IMR-90 (cell line): ENCODE measurements around the gene P3H1. TPM values are rescaled to one million over a fixed set of nuclear protein-coding genes. Genes with fewer than 3 reads are reported as not detected.

ENCODE experiments used
- ATAC-seq: fragments of 200-7000 bp; cut with Tn5 transposase; 2 replicates; pipeline ENCODE4 v1.9.1; 2020; ENCODE audit warnings: low read depth, mild to moderate bottlenecking, moderate library complexity
- BruUV-seq: library from RNA; stranded (reverse); fragments of 400-500 nt; replicated peaks from 2 replicates; lab custom pipeline; 2021; lab: Mats Ljungman, UMichigan
- CTCF ChIA-PET: fragments of 300-600 bp; formaldehyde crosslinking; extraction: SDS; loops from one replicate; lab custom pipeline; 2021; ENCODE audit warnings: antibody characterized with exemption; lab: Yijun Ruan, JAX
- POLR2A ChIA-PET: fragments of 300-600 bp; sonication (Branson Sonifier 250); formaldehyde crosslinking; loops from one replicate; lab custom pipeline; 2022; ENCODE audit warnings: antibody characterized with exemption; ENCODE audit not compliant: unreplicated experiment; lab: Charles Lee
- DNase-seq: peaks from one replicate; pipeline ENCODE4 v3.0.0; 2013
- H2AFZ ChIP-seq: replicated peaks from 2 replicates; pipeline ENCODE3; 2013; ENCODE audit warnings: low read length, mild to moderate bottlenecking; ENCODE audit not compliant: poor library complexity
- H2AK5ac ChIP-seq: 2 replicates; pipeline ENCODE4 v1.6.1; 2013; ENCODE audit warnings: low read depth, low read length, inconsistent platforms
- H2AK9ac ChIP-seq: replicated peaks from 2 replicates; pipeline ENCODE3; 2013; ENCODE audit warnings: mild to moderate bottlenecking, low read depth, low read length, moderate library complexity; ENCODE audit not compliant: poor library complexity
- H2BK120ac ChIP-seq: 2 replicates; pipeline ENCODE4 v1.6.1; 2013; ENCODE audit warnings: low read depth, low read length, inconsistent platforms
- H2BK15ac ChIP-seq: 3 replicates; pipeline ENCODE4 v1.6.1; 2013; ENCODE audit warnings: low read depth, low read length, inconsistent platforms
- H2BK20ac ChIP-seq: 2 replicates; pipeline ENCODE4 v1.6.1; 2013; ENCODE audit warnings: low read depth, mild to moderate bottlenecking, inconsistent platforms, low read length, moderate library complexity
- H2BK5ac ChIP-seq: 2 replicates; pipeline ENCODE4 v1.6.1; 2013; ENCODE audit warnings: mild to moderate bottlenecking, low read depth, low read length, inconsistent platforms; ENCODE audit not compliant: poor library complexity, severe bottlenecking
- H3K14ac ChIP-seq: replicated peaks from 2 replicates; pipeline ENCODE4 v1.6.1; 2013; ENCODE audit warnings: low read depth, low read length, inconsistent platforms
- H3K18ac ChIP-seq: 2 replicates; pipeline ENCODE4 v1.6.1; 2013; ENCODE audit warnings: low read depth, low read length, control low read depth
- H3K23ac ChIP-seq: 2 replicates; pipeline ENCODE4 v1.6.1; 2013; ENCODE audit warnings: low read depth, low read length, inconsistent platforms
- H3K27ac ChIP-seq: 2 replicates; pipeline ENCODE4 v1.5.1; 2013; ENCODE audit warnings: mild to moderate bottlenecking, control low read depth, low read length; ENCODE audit not compliant: insufficient read depth
- H3K27me3 ChIP-seq: 2 replicates; pipeline ENCODE4 v1.6.1; 2013; ENCODE audit warnings: low read length; ENCODE audit not compliant: control insufficient read depth, insufficient read depth
- H3K36me3 ChIP-seq: 2 replicates; pipeline ENCODE4 v1.6.1; 2013; ENCODE audit warnings: low read length, mixed read lengths; ENCODE audit not compliant: control insufficient read depth, insufficient read depth
- H3K4ac ChIP-seq: 2 replicates; pipeline ENCODE4 v1.6.1; 2013; ENCODE audit warnings: low read depth, low read length, inconsistent platforms
- H3K4me1 ChIP-seq: 2 replicates; pipeline ENCODE4 v1.6.1; 2013; ENCODE audit warnings: low read length, mixed read lengths; ENCODE audit not compliant: control insufficient read depth, insufficient read depth
- H3K4me2 ChIP-seq: 2 replicates; pipeline ENCODE4 v1.6.1; 2013; ENCODE audit warnings: low read depth, mild to moderate bottlenecking, control low read depth, low read length, moderate library complexity
- H3K4me3 ChIP-seq: 2 replicates; pipeline ENCODE4 v1.5.1; 2013; ENCODE audit warnings: low read depth, mild to moderate bottlenecking, control low read depth, low read length, moderate library complexity; ENCODE audit not compliant: insufficient read depth
- H3K56ac ChIP-seq: 2 replicates; pipeline ENCODE4 v1.6.1; 2013; ENCODE audit warnings: low read length, inconsistent platforms; ENCODE audit not compliant: insufficient read depth; ENCODE audit errors: extremely low read depth
- H3K79me1 ChIP-seq, 2 experiments: 2 replicates each; pipeline ENCODE4 v1.6.1; 2013; ENCODE audit warnings: low read length in 2 of 2, inconsistent platforms in 1 of 2, low read depth in 1 of 2
- H3K9ac ChIP-seq: 2 replicates; pipeline ENCODE4 v1.6.1; 2013; ENCODE audit warnings: low read depth, low read length, control low read depth
- H3K9me1 ChIP-seq: 2 replicates; pipeline ENCODE4 v1.6.1; 2013; ENCODE audit warnings: low read length, inconsistent platforms; ENCODE audit not compliant: insufficient read depth
- H3K9me3 ChIP-seq: 2 replicates; pipeline ENCODE4 v1.6.1; 2013; ENCODE audit warnings: low read length; ENCODE audit not compliant: control insufficient read depth, insufficient read depth
- H4K20me1 ChIP-seq: 2 replicates; pipeline ENCODE4 v1.6.1; 2013; ENCODE audit warnings: low read length, inconsistent platforms; ENCODE audit not compliant: insufficient read depth
- H4K5ac ChIP-seq: 2 replicates; pipeline ENCODE4 v1.6.1; 2013; ENCODE audit warnings: mild to moderate bottlenecking, low read depth, low read length, control low read depth
- H4K8ac ChIP-seq, 2 experiments: 2 replicates each; pipeline ENCODE4 v1.6.1; 2013; ENCODE audit warnings: low read depth in 2 of 2, low read length in 2 of 2, control low read depth in 1 of 2, inconsistent platforms in 1 of 2
- H4K91ac ChIP-seq: 2 replicates; pipeline ENCODE4 v1.6.1; 2013; ENCODE audit warnings: low read depth, low read length, inconsistent platforms; ENCODE audit not compliant: insufficient read depth
- BHLHE40 ChIP-seq: fragments of 150-350 bp; IDR thresholded peaks from 2 replicates; pipeline ENCODE4 v1.6.1; 2016; ENCODE audit warnings: mild to moderate bottlenecking, low read depth, low read length
- CEBPB ChIP-seq: IDR thresholded peaks from 2 replicates; pipeline ENCODE4 v1.6.1; 2012; ENCODE audit warnings: low read depth, low read length, improper control_type of control experiment
- CHD1 ChIP-seq: IDR thresholded peaks from 2 replicates; pipeline ENCODE4 v1.6.1; 2012; ENCODE audit warnings: low read depth, low read length, improper control_type of control experiment
- CTCF ChIP-seq: conservative IDR thresholded peaks from 2 replicates; pipeline ENCODE4 v1.5.1; 2012; ENCODE audit warnings: mild to moderate bottlenecking, low read depth, low read length, improper control_type of control experiment
- FOS ChIP-seq: fragments of 150-350 bp; IDR thresholded peaks from 2 replicates; pipeline ENCODE4 v1.6.1; 2016; ENCODE audit warnings: low read depth, low read length
- MXI1 ChIP-seq: IDR thresholded peaks from 2 replicates; pipeline ENCODE4 v1.6.1; 2012; ENCODE audit warnings: low read depth, mild to moderate bottlenecking, low read length, moderate library complexity, borderline replicate concordance
- NFE2L2 ChIP-seq: fragments of 150-350 bp; IDR thresholded peaks from 2 replicates; pipeline ENCODE4 v1.6.1; 2016; ENCODE audit warnings: low read depth, mild to moderate bottlenecking, low read length
- POLR2A ChIP-seq: IDR thresholded peaks from 2 replicates; pipeline ENCODE4 v1.6.1; 2012; ENCODE audit warnings: mild to moderate bottlenecking, low read depth, low read length
- RFX5 ChIP-seq: IDR thresholded peaks from 2 replicates; pipeline ENCODE4 v1.8.0; 2012; ENCODE audit warnings: low read depth, mild to moderate bottlenecking, low read length, moderate library complexity
- SMC3 ChIP-seq: fragments of 150-350 bp; IDR thresholded peaks from 2 replicates; pipeline ENCODE4 v1.6.1; 2016; ENCODE audit warnings: low read depth, mild to moderate bottlenecking, antibody characterized with exemption, low read length, moderate library complexity
- WGBS, 2 experiments: methylation state at CpG; one replicate each; pipeline versions ENCODE4 v1.1.5 to v1.1.7; 2013; ENCODE audit warnings: missing lambda C conversion rate in 2 of 2; ENCODE audit not compliant: insufficient read length in 1 of 2; ENCODE audit errors: extremely low coverage in 2 of 2; 5-methylcytosine and 5-hydroxymethylcytosine counted together
- dilution Hi-C: fragments of 300-500 bp; cut with HindIII; formaldehyde crosslinking; loops from one replicate; pipeline ENCODE4 v1.14.3; 2018; ENCODE audit warnings: low sequenced_read_pairs; ENCODE audit not compliant: unreplicated experiment
- in situ Hi-C: fragments of 300-500 bp; cut with MboI; formaldehyde crosslinking; loops from 3 replicates; pipeline ENCODE4 v1.14.3; 2019; ENCODE audit warnings: low sequenced_read_pairs, inconsistent platforms, mixed read lengths
- intact Hi-C: fragments of 100-400 bp; cut with micrococcal nuclease; formaldehyde crosslinking; loops from 2 replicates; pipeline ENCODE4 v1.10.0; 2022
- polyA plus RNA-seq, 3 experiments: library from polyadenylated mRNA; depleted of rRNA; stranded (reverse); fragments of >200 nt; gene quantifications; 2 replicates each; pipeline ENCODE4 v1.2.3, GENCODE V29; 2012; ENCODE audit warnings: low replicate concordance in 1 of 3
- total RNA-seq: library from RNA; depleted of rRNA; stranded (reverse); fragments of >200 nt; gene quantifications from 2 replicates; pipeline ENCODE4 v1.2.3, GENCODE V29; 2012

Gene P3H1
- total and polyA plus RNA-seq, 2 of the 4 experiments (the other 2 are of a cell fraction): 108 to 210 TPM

GRCh38 chr1:42773420-42773819, 6.6 kb upstream of the P3H1 start:
- H2AK5ac ChIP-seq: no peak overlapping the region
- H3K4me1 ChIP-seq: no peaks in the 10 kb centered on the region
- no peak overlapping the region for H2BK15ac ChIP-seq
- H3K27me3 ChIP-seq: no peaks in the 10 kb centered on the region
- peaks cover 20% of the 10 kb centered on the region for H3K36me3 ChIP-seq
- no peak overlapping the region for H3K56ac ChIP-seq
- peaks cover 23 to 51% of the 10 kb centered on the region in 2 experiments for H3K79me1 ChIP-seq
- H2AFZ ChIP-seq: no peak overlapping the region
- no peak overlapping the region for H2BK20ac ChIP-seq
- H4K20me1 ChIP-seq: no peaks in the 10 kb centered on the region; the same call in 1 of the 2 replicates
- DNase-seq: no peak
- H3K9me1 ChIP-seq: peaks cover 7% of the 10 kb centered on the region; the same call in 1 of the 2 replicates
- no peak overlapping the region for H3K23ac ChIP-seq
- BruUV-seq: no TSS peak
- H2AK9ac ChIP-seq: no peak overlapping the region
- H4K91ac ChIP-seq: no peak overlapping the region
- no peak overlapping the region for H3K4ac ChIP-seq
- no peak overlapping the region for H3K14ac ChIP-seq
- H2BK5ac ChIP-seq: no peak overlapping the region
- H3K18ac ChIP-seq: no peak overlapping the region
- no CpG with 5 or more reads among the region's 2 CpGs for WGBS, 2 experiments
- no peak for ATAC-seq
- H3K9me3 ChIP-seq: no peaks in the 10 kb centered on the region
- no peak overlapping the region for H3K9ac ChIP-seq
- H3K4me3 ChIP-seq: no peak overlapping the region
- H2BK120ac ChIP-seq: no peak overlapping the region
- intact Hi-C loops: no loop called here
- no peak overlapping the region for H3K4me2 ChIP-seq
- dilution Hi-C loops: no loop called here
- ChIA-PET POLR2A (no interaction called here), CTCF (no interaction called here)
- no peak overlapping the region for H4K5ac ChIP-seq
- TF ChIP-seq NFE2L2: no peak
- no peak for TF ChIP-seq POLR2A
- TF ChIP-seq CHD1: no peak
- TF ChIP-seq MXI1: no peak
- no peak for TF ChIP-seq RFX5
- no peak for TF ChIP-seq CTCF
- TF ChIP-seq SMC3: no peak
- no peak for TF ChIP-seq FOS
- no peak for TF ChIP-seq CEBPB
- no peak for TF ChIP-seq BHLHE40
- in situ Hi-C loops: no loop called here
- no peak overlapping the region for H4K8ac ChIP-seq
- no peak overlapping the region for H3K27ac ChIP-seq
